PC-3 (cell line): ENCODE data around the gene HOXC12. TPM values are rescaled to one million over a fixed set of nuclear protein-coding genes. Genes with fewer than 3 reads are reported as not detected.

Experiments used
- ATAC-seq: fragments of 200-7000 bp; cut with Tn5 transposase; 2 replicates; pipeline ENCODE4 v1.9.1; 2020; ENCODE audit warnings: mild to moderate bottlenecking, moderate library complexity
- BruUV-seq: library from RNA; stranded (reverse); fragments of 400-500 nt; replicated peaks from 2 replicates; lab custom pipeline; 2021; lab: Mats Ljungman, UMichigan
- CTCF ChIA-PET: fragments of 300-600 bp; sonication (Branson Sonifier 250); formaldehyde crosslinking; loops from one replicate; lab custom pipeline; 2022; ENCODE audit warnings: antibody characterized with exemption; lab: Charles Lee
- POLR2A ChIA-PET: fragments of 300-600 bp; sonication (Branson Sonifier 250); formaldehyde crosslinking; loops from one replicate; lab custom pipeline; 2022; ENCODE audit warnings: antibody characterized with exemption; ENCODE audit not compliant: unreplicated experiment; lab: Charles Lee
- DNase-seq: peaks from one replicate; pipeline ENCODE4 v3.0.0-alpha.2; 2015
- H2AFZ ChIP-seq: fragments of 300-600 bp; sonication (generic); 2 replicates; pipeline ENCODE4 v1.6.0; 2016; ENCODE audit warnings: antibody characterized with exemption, low read length
- H3F3A ChIP-seq: fragments of 300-600 bp; sonication (generic); one replicate; pipeline ENCODE4 v1.6.0; 2017; ENCODE audit warnings: antibody characterized with exemption, low read length, control low read depth, mild to moderate bottlenecking; ENCODE audit not compliant: unreplicated experiment
- H3K27ac ChIP-seq: fragments of 300-600 bp; sonication (generic); 2 replicates; pipeline ENCODE4 v1.5.1; 2016; ENCODE audit warnings: mild to moderate bottlenecking, low read length
- H3K27me3 ChIP-seq: fragments of 300-600 bp; sonication (generic); 2 replicates; pipeline ENCODE4 v1.6.1; 2016; ENCODE audit warnings: low read length, mixed read lengths
- H3K36me3 ChIP-seq: fragments of 300-600 bp; sonication (generic); 2 replicates; pipeline ENCODE4 v1.6.1; 2016; ENCODE audit warnings: low read depth, mixed run types, low read length, mixed read lengths
- H3K4me1 ChIP-seq: fragments of 300-600 bp; sonication (generic); 2 replicates; pipeline ENCODE4 v1.5.1; 2016; ENCODE audit warnings: low read length; ENCODE audit not compliant: insufficient read depth
- H3K4me2 ChIP-seq: fragments of 300-600 bp; sonication (generic); 2 replicates; pipeline ENCODE4 v1.6.0; 2016; ENCODE audit warnings: low read length
- H3K4me3 ChIP-seq: fragments of 300-600 bp; sonication (generic); 2 replicates; pipeline ENCODE4 v1.5.1; 2016; ENCODE audit warnings: mild to moderate bottlenecking, low read length, mixed read lengths
- H3K79me2 ChIP-seq: fragments of 300-600 bp; sonication (generic); 2 replicates; pipeline ENCODE4 v1.6.1; 2017; ENCODE audit warnings: low read length, mixed read lengths
- H3K9ac ChIP-seq: fragments of 300-600 bp; sonication (generic); 2 replicates; pipeline ENCODE4 v1.6.0; 2016; ENCODE audit warnings: mild to moderate bottlenecking, low read length
- H3K9me2 ChIP-seq: fragments of 300-600 bp; sonication (generic); replicated peaks from 2 replicates; pipeline ENCODE4 v1.6.1; 2016; ENCODE audit warnings: mixed run types, low read length, mixed read lengths
- H3K9me3 ChIP-seq: fragments of 300-600 bp; sonication (generic); 2 replicates; pipeline ENCODE4 v1.6.1; 2016; ENCODE audit warnings: low read length, mixed read lengths
- H4K20me1 ChIP-seq: fragments of 300-600 bp; sonication (generic); 2 replicates; pipeline ENCODE4 v1.6.1; 2016; ENCODE audit warnings: low read length, mixed read lengths
- CTCF ChIP-seq: fragments of 300-600 bp; sonication (generic); conservative IDR thresholded peaks from 2 replicates; pipeline ENCODE4 v1.5.1; 2017; ENCODE audit warnings: antibody characterized with exemption, low read depth, mild to moderate bottlenecking, low read length
- EZH2 ChIP-seq: fragments of 300-600 bp; sonication (generic); IDR thresholded peaks from one replicate; pipeline ENCODE4 v1.6.1; 2017; ENCODE audit warnings: antibody characterized with exemption, mild to moderate bottlenecking, low read length; ENCODE audit not compliant: unreplicated experiment
- EZH2phosphoT487 ChIP-seq: fragments of 300-600 bp; sonication (generic); IDR thresholded peaks from 2 replicates; pipeline ENCODE4 v1.6.1; 2018; ENCODE audit warnings: mild to moderate bottlenecking, antibody characterized with exemption, low read length, borderline replicate concordance
- intact Hi-C: fragments of 100-400 bp; cut with micrococcal nuclease; formaldehyde crosslinking; loops from 2 replicates; pipeline ENCODE4 v1.9.0; 2023
- total RNA-seq: library from RNA; depleted of rRNA; stranded (reverse); fragments of >200 nt; gene quantifications from 2 replicates; pipeline ENCODE4 v1.2.3, GENCODE V29; 2014

HOXC12 gene
- total RNA-seq, 1 experiment from 2014 or later: 0.33 TPM

GRCh38 chr12:53999559-54000115, 44.9 kb downstream of the HOXC12 start:
- Histone ChIP-seq H4K20me1 (no peaks in the 10 kb centered on the region), H3F3A (no peaks in the 10 kb centered on the region), H3K9me2 (no peaks in the 10 kb centered on the region), H2AFZ (peak overlapping the region; percentile 71), H3K4me2 (peak overlapping the region; percentile 82), H3K79me2 (peaks cover 41% of the 10 kb centered on the region), H3K9me3 (no peaks in the 10 kb centered on the region), H3K9ac (peak overlapping the region; percentile 34), H3K27me3 (no peaks in the 10 kb centered on the region), H3K27ac (no peak overlapping the region), H3K4me1 (peaks cover 17% of the 10 kb centered on the region), H3K36me3 (no peaks in the 10 kb centered on the region), H3K4me3 (peak overlapping the region; percentile 57)
- intact Hi-C loops: no loop called here
- ChIA-PET POLR2A (no interaction called here), CTCF (interaction anchor here (0.6 to 1.1 kb wide), 2 partner anchors 10 to 217 kb away, joined by 3 read pairs; no protein-coding TSS in a partner anchor)
- ATAC-seq (no peak), DNase-seq (no peak)
- TF ChIP-seq EZH2phosphoT487: no peak
- no peak for TF ChIP-seq CTCF
- no peak for TF ChIP-seq EZH2
- BruUV-seq: no TSS peak

- no peak for TF ChIP-seq EZH2phosphoT487
- intact Hi-C loops: no loop called here
- Histone ChIP-seq H3K27me3 (no peaks in the 10 kb centered on the region), H3K9me3 (no peaks in the 10 kb centered on the region), H2AFZ (peak within 1 kb of the TSS; percentile 71), H3K4me3 (peak within 1 kb of the TSS; percentile 57), H3F3A (no peaks in the 10 kb centered on the region), H3K9me2 (no peaks in the 10 kb centered on the region), H3K9ac (peak within 1 kb of the TSS; percentile 34), H3K79me2 (peaks cover 35% of the 10 kb centered on the region), H3K4me1 (peaks cover 12% of the 10 kb centered on the region), H3K27ac (no peak within 1 kb of the TSS), H3K36me3 (no peaks in the 10 kb centered on the region), H3K4me2 (peak within 1 kb of the TSS; percentile 82), H4K20me1 (no peaks in the 10 kb centered on the region)
- no peak for DNase-seq
- no peak for ATAC-seq
- CTCF ChIA-PET: no interaction called here
- no TSS peak for BruUV-seq
- POLR2A ChIA-PET: no interaction called here
Measured at GRCh38 chr12:54000116-54001114, 45.7 kb downstream of the HOXC12 start, which contains the start of gene HOXC9. Gene HOXC9, plus strand, starts transcription at chr12:54000161. Its CDS starts 28 bp downstream, at chr12:54000189.

- no peak overlapping the region for H3K9ac ChIP-seq
- H3K79me2 ChIP-seq: peaks cover 24% of the 10 kb centered on the region
- no peaks in the 10 kb centered on the region for H3F3A ChIP-seq
- BruUV-seq: no TSS peak
- intact Hi-C loops: no loop called here
- H3K27ac ChIP-seq: no peak overlapping the region
- no peaks in the 10 kb centered on the region for H3K9me3 ChIP-seq
- ATAC-seq (no peak), DNase-seq (no peak)
- peaks cover 11% of the 10 kb centered on the region for H3K4me1 ChIP-seq
- H3K9me2 ChIP-seq: no peaks in the 10 kb centered on the region
- H2AFZ ChIP-seq: no peak overlapping the region
- no peaks in the 10 kb centered on the region for H4K20me1 ChIP-seq
- POLR2A ChIA-PET: no interaction called here
- no peak for TF ChIP-seq EZH2
- no peak for TF ChIP-seq EZH2phosphoT487
- no peak for TF ChIP-seq CTCF
- H3K36me3 ChIP-seq: no peaks in the 10 kb centered on the region
- H3K27me3 ChIP-seq: no peaks in the 10 kb centered on the region
- CTCF ChIA-PET: interaction anchor here (0.6 kb wide), 1 partner anchor 244 kb away, joined by 15 read pairs; no protein-coding TSS in a partner anchor
- H3K4me2 ChIP-seq: no peak overlapping the region
- no peak overlapping the region for H3K4me3 ChIP-seq
Measured at GRCh38 chr12:54001283-54002187, 46.8 kb downstream of the HOXC12 start.
